Skin epidermis (tissue), 12 donors: ENCODE data around the gene EIF6.

Experiments used
- H3K27ac ChIP-seq, 21 experiments: fragments of 200-600 bp; sonication (generic) in 11 of 21; one replicate each; pipeline ENCODE4 v1.5.0; 2020; ENCODE audit warnings: mild to moderate bottlenecking in 3 of 21, inconsistent platforms in 2 of 21, moderate library complexity in 2 of 21
- H3K4me3 ChIP-seq, 7 experiments: fragments of 200-600 bp; sonication (generic) in 2 of 7; one replicate each; pipeline ENCODE4 v1.5.0; 2020; ENCODE audit warnings: inconsistent platforms in 2 of 7, mild to moderate bottlenecking in 2 of 7, moderate library complexity in 1 of 7

The EIF6 gene

GRCh38 chr20:35284267-35284991 lies at the start of gene EIF6:
EIF6 (minus strand) TSS chr20:35284772; CDS start chr20:35284487, 285 bp downstream.
- H3K27ac ChIP-seq = peak within 1 kb of the TSS; percentile 78 to 98 (median 93)
- H3K4me3 ChIP-seq = peak within 1 kb of the TSS; percentile 79 to 88 (median 84)

- Histone ChIP-seq H3K4me3 (no peak overlapping the region), H3K27ac (no peak overlapping the region)
These were observed 49.0 kb upstream of the EIF6 start for GRCh38 chr20:35333606-35334005.

DNA sequence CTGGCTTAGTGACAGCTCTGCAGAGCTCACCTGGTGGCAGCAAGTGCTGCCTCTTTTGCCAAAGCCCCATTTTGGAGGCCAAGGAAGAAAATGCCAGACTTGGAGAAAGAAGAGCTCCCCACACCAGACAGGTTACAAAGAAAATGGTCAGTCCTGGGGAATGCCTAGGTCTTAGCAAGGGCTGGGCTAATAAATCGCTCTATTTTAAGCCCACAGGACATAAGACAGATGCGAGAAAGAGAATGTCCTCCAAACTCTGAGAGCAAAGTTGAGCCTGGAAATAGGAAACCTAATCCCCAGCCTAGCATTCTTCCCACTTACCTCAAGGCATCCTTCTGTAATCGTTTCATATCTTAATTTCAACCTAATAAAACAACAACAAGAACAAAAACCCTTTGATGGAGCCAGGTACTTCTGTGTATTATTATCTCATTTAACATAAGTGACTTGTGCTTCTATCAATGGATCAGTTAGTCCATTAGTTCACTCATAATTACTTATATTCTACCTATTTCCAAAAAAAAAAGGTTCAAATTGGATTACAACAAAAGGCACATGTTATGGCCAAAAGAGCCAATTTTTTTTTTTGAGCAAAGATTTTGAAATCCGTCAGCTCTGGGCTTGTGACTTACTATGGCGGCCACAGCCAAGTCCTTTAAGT lies 48.1 kb upstream of the EIF6 start:
- H3K4me3 ChIP-seq = no peak overlapping the region
- no peak overlapping the region for H3K27ac ChIP-seq

DNA sequence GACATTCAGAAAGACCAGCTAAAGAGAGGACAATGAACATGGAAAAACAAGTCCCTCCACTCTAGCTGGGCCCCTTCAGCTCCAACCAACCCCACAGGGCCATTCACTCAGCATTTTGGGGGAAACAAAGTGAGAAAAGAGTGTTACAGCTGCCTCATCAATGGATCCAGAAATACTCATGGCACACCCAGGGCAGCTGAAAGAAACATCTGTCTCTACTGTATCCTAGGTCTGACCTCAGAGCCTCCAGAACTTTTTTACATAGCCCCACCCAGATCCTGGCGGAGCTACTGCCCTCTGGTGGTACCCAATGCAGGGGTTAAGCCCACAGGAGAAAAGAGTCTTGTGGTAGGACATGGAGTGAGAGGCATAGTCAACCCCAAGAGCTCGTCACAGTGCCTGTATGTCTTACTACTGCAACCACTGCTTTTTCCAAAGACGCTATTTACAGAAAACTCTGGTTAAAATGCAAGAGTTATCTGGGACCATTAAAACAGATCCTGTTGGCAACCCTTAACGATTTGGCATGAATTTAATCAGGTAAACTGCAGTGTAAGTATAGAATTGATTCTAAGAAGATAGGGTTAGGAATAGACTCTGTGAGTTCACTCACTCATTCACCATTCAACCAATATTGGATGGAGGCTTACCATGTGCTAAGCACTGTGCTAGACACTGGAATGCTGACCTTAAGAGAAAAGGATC lies 45.0 kb upstream of the EIF6 start:
- Histone ChIP-seq H3K4me3 (no peak overlapping the region), H3K27ac (no peak overlapping the region)

GRCh38 chr20:35328689-35329088 lies 44.1 kb upstream of the EIF6 start:
- Histone ChIP-seq H3K27ac (no peak overlapping the region), H3K4me3 (no peak overlapping the region)

GRCh38 chr20:35328095-35328685 lies 43.6 kb upstream of the EIF6 start:
- no peak overlapping the region for H3K4me3 ChIP-seq
- H3K27ac ChIP-seq = no peak overlapping the region

- H3K27ac ChIP-seq = peak overlapping the region in 3 of 21 experiments; percentile 4 to 40 (median 14)
These were observed 42.8 kb upstream of the EIF6 start for GRCh38 chr20:35327074-35327976.

DNA sequence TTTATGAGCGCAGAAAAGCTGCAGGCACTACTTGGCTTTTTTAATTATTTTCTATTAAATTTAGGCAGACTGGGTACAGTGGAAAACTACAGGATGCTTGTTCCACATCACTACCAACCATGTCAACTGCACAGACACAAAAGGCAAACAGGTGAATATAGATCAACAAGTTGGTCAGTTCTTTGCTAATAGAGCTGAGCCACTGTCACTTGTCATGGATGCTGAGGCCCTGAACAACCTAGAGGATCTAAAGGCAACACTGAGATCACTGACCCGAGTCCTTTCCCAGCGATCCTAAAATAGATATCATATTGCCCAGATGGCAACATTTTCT lies 42.1 kb upstream of the EIF6 start:
- peak overlapping the region in 4 of 21 experiments; percentile 11 to 56 (median 27) for H3K27ac ChIP-seq
- H3K4me3 ChIP-seq = no peak overlapping the region

More at GRCh38 chr20:35327074-35327976, 42.8 kb upstream of the EIF6 start:
- no peak overlapping the region for H3K4me3 ChIP-seq

DNA sequence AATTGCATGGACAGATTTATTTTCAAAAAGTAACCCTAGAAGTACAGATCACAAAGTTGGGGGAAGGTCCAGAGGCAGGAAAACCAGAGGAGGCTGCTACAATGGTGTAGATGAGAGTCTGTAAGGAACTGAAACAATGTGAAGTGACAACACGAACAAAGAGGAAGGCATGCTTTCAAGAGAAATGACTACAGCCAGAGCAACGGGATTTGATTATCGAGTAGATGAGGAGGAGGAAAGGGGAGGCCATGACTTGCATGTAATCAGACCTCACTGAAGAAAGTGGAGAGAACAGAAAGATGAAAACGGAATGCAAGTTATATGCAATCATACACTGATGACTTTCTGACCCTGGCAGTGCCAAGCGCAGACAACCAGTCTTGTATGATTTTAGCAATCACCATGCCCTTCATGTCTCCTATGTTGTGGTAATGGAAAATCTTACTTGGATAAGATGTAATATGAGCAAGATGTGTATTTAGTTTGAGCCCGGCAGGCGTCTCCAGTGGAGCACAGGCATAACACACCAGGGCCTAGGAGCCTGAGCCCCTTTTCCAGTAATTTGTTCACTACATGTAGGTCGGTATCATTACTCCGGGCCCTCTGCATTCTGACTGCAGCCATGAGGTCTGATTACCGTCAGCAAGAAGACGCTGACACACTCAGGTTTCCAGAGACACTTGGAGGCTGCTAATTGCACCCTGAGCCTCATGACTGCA lies 41.6 kb upstream of the EIF6 start:
- H3K4me3 ChIP-seq = no peak overlapping the region

GRCh38 chr20:35325401-35325800 lies 40.8 kb upstream of the EIF6 start:
- Histone ChIP-seq H3K27ac (peak overlapping the region in 3 of 21 experiments; percentile 11 to 56 (median 37)), H3K4me3 (no peak overlapping the region)

More for the DNA sequence above, 41.6 kb upstream of the EIF6 start:
- peak overlapping the region in 6 of 21 experiments; percentile 8 to 56 (median 24) for H3K27ac ChIP-seq

- Histone ChIP-seq H3K4me3 (no peak overlapping the region), H3K27ac (peak overlapping the region in 4 of 21 experiments; percentile 2 to 58 (median 30))
These were observed 36.0 kb upstream of the EIF6 start for GRCh38 chr20:35320396-35321126.

DNA sequence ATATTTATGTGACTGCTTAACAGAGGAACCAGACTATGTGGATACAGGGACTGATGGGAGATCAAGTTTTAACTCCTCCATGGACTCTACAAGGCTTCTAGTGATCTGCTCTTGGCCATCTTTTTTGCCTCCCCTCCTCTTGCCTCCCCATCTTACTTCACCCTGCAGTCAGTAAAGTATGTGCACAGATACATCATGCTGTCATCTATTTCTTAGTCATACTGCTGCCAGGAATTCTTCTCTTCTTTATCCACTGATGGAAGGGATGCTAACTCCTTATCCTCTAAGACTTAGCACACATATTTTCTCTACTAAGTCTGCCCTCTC lies 35.3 kb upstream of the EIF6 start:
- Histone ChIP-seq H3K4me3 (no peak overlapping the region), H3K27ac (peak overlapping the region in 5 of 21 experiments; percentile 1 to 64 (median 48))

DNA sequence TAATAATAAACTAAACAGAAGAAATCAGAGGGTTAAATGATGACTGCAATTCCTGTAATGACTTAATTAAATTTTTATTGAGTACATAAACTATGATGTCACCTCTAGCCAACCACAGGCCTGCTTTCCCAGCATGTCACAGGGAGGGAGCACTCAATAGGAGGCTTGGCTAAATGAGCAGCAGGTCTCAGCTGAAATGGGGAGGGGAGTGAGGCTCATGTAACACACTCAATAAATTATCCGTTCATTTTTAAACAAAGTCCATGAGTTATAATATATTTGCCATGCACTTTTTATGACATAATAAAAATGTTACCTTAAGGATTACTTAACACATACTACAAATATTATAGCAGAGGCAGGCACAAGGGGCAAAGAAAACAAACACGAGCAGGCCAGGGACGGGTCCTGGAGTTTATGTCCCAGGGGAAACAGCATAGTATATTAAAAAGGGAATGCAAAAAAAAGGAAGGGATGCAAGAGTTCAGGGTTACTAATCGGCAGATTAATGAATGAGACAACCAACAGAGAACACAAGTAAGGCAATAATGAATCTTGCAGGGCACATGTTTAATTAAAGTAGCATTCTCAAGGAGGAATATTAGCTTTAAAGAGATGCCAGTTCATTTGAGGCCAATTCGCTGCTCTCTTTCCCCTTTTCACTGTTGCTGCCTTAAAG lies 34.8 kb upstream of the EIF6 start:
- peak overlapping the region in 11 of 21 experiments; percentile 1 to 73 (median 49) for H3K27ac ChIP-seq

DNA sequence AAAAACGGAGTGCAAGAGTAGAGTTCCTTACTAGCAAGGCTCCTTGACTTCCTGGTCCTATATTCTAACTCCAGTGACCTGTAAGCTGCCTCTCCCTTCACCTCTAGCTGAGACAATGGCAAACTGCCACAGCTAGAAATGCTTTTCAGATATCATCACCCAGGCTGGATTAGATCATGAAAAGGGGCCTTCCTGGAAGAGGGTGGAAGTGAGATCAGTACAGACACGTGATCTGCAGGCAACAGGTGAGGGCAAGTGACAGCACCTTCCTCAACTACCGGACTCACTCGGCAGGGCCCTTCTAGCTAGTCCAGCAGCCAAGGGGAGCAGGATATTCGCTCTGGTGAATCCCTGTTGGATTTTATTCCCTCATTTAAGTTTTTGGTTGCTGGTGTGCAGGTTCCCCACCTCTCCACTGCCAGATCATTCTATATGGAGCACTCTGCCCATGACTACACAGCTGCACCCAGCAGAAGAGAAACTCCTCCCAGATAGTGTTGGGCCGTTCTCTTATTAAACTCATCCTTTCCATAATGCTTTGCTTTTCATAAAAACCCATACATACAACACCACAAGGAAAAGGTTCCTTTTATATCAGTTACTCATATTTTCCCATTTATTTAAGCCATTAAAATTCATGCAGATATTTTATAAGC lies 34.1 kb upstream of the EIF6 start:
- Histone ChIP-seq H3K27ac (peak overlapping the region in 14 of 21 experiments; percentile 1 to 73 (median 48)), H3K4me3 (no peak overlapping the region)

More for the DNA sequence above, 34.8 kb upstream of the EIF6 start:
- no peak overlapping the region for H3K4me3 ChIP-seq

DNA sequence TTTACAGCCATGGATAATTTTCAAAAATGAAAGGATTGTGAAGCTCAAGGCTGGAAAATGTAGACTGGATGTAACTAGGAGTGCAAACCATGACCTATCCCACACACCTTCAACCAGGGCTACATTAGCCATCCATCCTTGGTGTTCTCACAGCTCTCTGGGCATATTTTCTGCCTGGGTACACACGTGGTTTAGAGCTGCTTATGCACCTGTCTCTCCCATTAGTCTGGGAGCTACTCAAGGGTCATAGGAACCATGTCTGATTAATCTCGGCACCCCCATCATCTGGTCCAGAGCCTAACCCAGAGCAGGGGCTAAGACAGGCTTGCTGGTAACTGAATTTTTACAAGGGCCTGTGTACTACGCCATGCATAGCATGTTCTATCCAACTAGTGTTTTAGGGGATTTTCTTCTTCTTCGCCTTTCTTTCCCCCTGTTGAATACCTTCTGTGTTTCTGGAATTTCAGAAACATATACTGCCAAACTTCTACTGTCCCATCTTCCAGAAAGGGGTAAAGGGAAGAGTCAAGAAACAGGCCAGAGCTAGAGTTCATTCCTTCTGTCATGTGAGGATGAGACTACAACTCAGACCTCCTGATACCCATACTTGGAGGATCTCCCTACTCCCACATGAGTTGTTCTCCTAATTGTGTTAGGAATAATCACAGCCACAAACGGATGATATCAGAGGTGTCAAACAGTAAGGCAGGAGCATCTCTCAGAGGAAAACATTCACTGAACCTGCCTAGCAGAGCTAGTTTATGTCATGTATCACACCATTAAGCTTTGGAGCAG lies 33.0 kb upstream of the EIF6 start:
- no peak overlapping the region for H3K4me3 ChIP-seq
- peak overlapping the region in 7 of 21 experiments; percentile 6 to 62 (median 49) for H3K27ac ChIP-seq

GRCh38 chr20:35316086-35316485 lies 31.5 kb upstream of the EIF6 start:
- Histone ChIP-seq H3K27ac (peak overlapping the region in 4 of 21 experiments; percentile 6 to 68 (median 30)), H3K4me3 (no peak overlapping the region)
